GM21528 (cell line): ENCODE measurements around the gene CXADR.

Experiments used
- ATAC-seq: cut with Tn5 transposase; IDR thresholded peaks from one replicate; pipeline ENCODE4 v1.9.1; 2021; ENCODE audit warnings: mild to moderate bottlenecking, moderate library complexity; ENCODE audit not compliant: unreplicated experiment, low FRiP score

Gene CXADR

GRCh38 chr21:17539323-17539722 is 26.5 kb downstream of the CXADR start:
- ATAC-seq = no peak

- ATAC-seq = no peak
These were observed 27.0 kb downstream of the CXADR start for GRCh38 chr21:17539743-17540341.

- ATAC-seq = no peak
These were observed 27.7 kb downstream of the CXADR start for GRCh38 chr21:17540530-17540929.

- ATAC-seq = no peak
These were observed 29.6 kb downstream of the CXADR start for GRCh38 chr21:17542371-17543011.

- ATAC-seq = no peak
These were observed 32.2 kb downstream of the CXADR start for GRCh38 chr21:17545007-17545406.

GRCh38 chr21:17548262-17548661 is 35.4 kb downstream of the CXADR start:
- ATAC-seq = no peak

GRCh38 chr21:17550671-17551308 is 37.9 kb downstream of the CXADR start:
- ATAC-seq = no peak

- no peak for ATAC-seq
These were observed 39.6 kb downstream of the CXADR start for GRCh38 chr21:17552410-17552809.

- no peak for ATAC-seq
These were observed 41.3 kb downstream of the CXADR start for GRCh38 chr21:17554120-17554519.

GRCh38 chr21:17554679-17555465 is 42.0 kb downstream of the CXADR start:
- no peak for ATAC-seq

- no peak for ATAC-seq
These were observed 47.7 kb downstream of the CXADR start for GRCh38 chr21:17560377-17561025.

- no peak for ATAC-seq
These were observed 57.9 kb downstream of the CXADR start for GRCh38 chr21:17570786-17571185.

GRCh38 chr21:17572431-17572830 is 59.6 kb downstream of the CXADR start:
- no peak for ATAC-seq

GRCh38 chr21:17575076-17575475 is 62.2 kb downstream of the CXADR start:
- no peak for ATAC-seq

GRCh38 chr21:17576080-17576835 is 63.4 kb downstream of the CXADR start:
- no peak for ATAC-seq

GRCh38 chr21:17577701-17578100 is 64.9 kb downstream of the CXADR start:
- ATAC-seq = no peak

GRCh38 chr21:17578162-17578561 is 65.3 kb downstream of the CXADR start:
- no peak for ATAC-seq

- no peak for ATAC-seq
These were observed 66.0 kb downstream of the CXADR start for GRCh38 chr21:17578876-17579275.

GRCh38 chr21:17580319-17580718 is 67.5 kb downstream of the CXADR start:
- no peak for ATAC-seq

GRCh38 chr21:17583898-17584297 is 71.1 kb downstream of the CXADR start:
- ATAC-seq = no peak
